Gastrocnemius medialis (tissue), 4 donors: ENCODE results near the gene DAGLA.

Experiments used
- POLR2A ChIP-seq, 2 donors: fragments of 450-650 bp; IDR thresholded peaks; one replicate each; pipeline ENCODE4 v1.6.1; 2017; ENCODE audit warnings: antibody characterized with exemption in 2 of 2, mild to moderate bottlenecking in 2 of 2, moderate library complexity in 2 of 2
- TF ChIP-seq, protein P1 (sequence below), 5 experiments: fragments of 450-650 bp in 3 of 5; fragments of 200-600 bp in 2 of 5; sonication (generic) in 2 of 5; IDR thresholded peaks in 4 of 5; conservative IDR thresholded peaks in 1 of 5; 1 replicate in 4 of 5; 2 replicates in 1 of 5; pipeline ENCODE4 v1.5.1; 2016 to 2019; ENCODE audit warnings: antibody characterized with exemption in 5 of 5, mild to moderate bottlenecking in 3 of 5, moderate library complexity in 3 of 5

DNA sequence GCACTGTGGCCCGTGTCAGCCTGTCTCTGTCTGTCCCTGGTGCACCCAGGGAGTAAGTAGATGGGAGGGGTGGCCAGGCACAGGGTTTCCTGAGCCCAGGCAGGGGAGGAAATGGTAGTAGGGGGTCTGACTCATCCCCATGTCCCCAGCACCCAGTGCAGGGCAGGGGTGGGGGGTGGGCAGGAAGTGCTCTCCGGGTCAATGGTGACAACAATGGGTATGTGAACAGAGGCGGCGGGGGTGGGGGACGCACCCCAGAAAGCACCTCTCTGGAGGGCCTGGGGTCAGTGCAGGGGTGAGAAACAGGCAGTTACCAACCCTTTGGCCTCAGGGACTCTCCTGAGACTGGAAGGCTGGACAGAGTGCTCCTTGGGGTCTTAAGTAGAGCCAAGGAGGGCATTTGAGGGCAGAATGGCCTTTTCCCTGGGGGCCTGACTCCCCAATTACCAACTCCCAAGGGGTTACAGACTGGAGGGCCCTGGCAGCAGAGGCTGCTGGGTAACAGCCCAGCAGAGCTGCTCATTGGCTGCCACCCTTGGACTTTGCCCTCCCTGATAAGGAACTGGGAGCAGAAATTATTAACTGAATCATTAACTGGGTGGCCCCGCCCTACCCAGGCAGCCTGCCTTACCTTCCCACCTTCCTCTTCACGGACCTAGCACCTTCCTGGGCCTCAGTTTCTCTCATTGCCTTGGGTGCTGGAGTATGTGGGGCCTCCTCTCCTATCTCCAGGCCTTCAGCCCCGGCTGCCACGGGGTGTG is 76.4 kb downstream of the DAGLA start:
- TF ChIP-seq POLR2A (IDR thresholded peaks at IDR 0.05): no peak
- TF ChIP-seq, protein P1, sequence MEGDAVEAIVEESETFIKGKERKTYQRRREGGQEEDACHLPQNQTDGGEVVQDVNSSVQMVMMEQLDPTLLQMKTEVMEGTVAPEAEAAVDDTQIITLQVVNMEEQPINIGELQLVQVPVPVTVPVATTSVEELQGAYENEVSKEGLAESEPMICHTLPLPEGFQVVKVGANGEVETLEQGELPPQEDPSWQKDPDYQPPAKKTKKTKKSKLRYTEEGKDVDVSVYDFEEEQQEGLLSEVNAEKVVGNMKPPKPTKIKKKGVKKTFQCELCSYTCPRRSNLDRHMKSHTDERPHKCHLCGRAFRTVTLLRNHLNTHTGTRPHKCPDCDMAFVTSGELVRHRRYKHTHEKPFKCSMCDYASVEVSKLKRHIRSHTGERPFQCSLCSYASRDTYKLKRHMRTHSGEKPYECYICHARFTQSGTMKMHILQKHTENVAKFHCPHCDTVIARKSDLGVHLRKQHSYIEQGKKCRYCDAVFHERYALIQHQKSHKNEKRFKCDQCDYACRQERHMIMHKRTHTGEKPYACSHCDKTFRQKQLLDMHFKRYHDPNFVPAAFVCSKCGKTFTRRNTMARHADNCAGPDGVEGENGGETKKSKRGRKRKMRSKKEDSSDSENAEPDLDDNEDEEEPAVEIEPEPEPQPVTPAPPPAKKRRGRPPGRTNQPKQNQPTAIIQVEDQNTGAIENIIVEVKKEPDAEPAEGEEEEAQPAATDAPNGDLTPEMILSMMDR (IDR thresholded peaks at IDR 0.05 in 4 of 5, conservative IDR thresholded peaks at IDR 0.05 in 1 of 5): no peak
